Measurements from ENCODE around the gene LZTR1.

DNA sequence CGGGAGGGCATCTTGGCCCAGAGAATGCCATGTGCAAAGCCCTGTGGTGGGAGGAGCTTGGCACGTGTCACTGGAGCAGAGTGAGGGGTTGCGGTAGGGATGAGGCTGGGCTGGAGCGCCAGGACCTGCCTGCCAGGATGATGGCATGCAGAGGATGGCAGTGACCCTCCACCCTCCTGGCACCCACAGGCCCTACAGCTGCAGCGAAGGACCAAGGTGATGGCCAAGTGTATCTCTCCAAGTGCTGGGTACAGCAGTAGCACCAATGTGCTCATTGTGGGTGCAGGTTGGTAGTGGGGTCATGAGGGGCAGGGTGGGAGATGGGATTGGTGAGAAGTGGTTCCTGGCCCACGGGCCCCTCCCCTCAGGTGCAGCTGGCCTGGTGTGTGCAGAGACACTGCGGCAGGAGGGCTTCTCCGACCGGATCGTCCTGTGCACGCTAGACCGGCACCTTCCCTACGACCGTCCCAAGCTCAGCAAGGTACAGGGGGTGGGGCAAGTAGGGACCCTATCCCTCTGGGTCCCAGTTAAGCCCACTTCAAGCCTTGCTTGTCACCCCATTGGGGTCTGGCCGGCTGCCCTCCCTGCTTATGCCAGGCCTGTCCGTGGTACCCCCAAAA, 7.7 kb upstream of the LZTR1 start:
- TF ChIP-seq, protein P1, sequence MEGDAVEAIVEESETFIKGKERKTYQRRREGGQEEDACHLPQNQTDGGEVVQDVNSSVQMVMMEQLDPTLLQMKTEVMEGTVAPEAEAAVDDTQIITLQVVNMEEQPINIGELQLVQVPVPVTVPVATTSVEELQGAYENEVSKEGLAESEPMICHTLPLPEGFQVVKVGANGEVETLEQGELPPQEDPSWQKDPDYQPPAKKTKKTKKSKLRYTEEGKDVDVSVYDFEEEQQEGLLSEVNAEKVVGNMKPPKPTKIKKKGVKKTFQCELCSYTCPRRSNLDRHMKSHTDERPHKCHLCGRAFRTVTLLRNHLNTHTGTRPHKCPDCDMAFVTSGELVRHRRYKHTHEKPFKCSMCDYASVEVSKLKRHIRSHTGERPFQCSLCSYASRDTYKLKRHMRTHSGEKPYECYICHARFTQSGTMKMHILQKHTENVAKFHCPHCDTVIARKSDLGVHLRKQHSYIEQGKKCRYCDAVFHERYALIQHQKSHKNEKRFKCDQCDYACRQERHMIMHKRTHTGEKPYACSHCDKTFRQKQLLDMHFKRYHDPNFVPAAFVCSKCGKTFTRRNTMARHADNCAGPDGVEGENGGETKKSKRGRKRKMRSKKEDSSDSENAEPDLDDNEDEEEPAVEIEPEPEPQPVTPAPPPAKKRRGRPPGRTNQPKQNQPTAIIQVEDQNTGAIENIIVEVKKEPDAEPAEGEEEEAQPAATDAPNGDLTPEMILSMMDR (IDR thresholded peaks at IDR 0.05; ENCODE audit: borderline replicate concordance, extremely low read depth, low read length, poor library complexity, severe bottlenecking): no peak
- no peak for TF ChIP-seq EZH2 (IDR thresholded peaks at IDR 0.05; ENCODE audit: borderline replicate concordance, low read depth, low read length, severe bottlenecking)

Measured in DND-41 (cell line).